ENCODE results near the gene KRTAP23-1. TPM values are rescaled to one million over a fixed set of nuclear protein-coding genes. Genes with fewer than 3 reads are reported as not detected.

The KRTAP23-1 gene, protein sequence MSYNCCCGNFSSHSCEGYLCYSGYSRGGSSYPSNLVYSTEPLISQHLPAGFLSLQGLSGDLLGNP
- total RNA-seq (2022; extraction: Qiagen RNA extraction), result not detected in 5 replicates

DNA sequence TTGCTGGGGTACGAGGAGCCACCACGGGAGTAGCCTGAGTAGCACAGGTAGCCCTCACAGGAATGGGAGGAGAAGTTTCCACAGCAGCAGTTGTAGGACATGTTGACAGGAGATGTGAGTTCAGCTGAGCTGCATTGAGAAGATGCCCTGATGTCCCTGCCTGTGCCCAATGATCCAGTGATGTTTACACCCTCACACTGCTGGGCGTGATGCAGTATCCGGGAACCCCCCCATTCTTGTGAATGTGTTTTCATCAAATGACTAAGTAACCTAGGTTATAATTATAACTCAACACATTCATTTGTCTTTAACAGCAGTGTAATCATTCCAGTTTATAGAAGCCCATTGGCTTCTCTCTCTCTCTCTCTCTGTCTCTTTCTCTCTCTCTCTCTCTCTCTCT, at the start of gene KRTAP23-1:
Gene KRTAP23-1, minus strand, starts transcription at position 101 of the 400 bp plus-strand sequence. Its CDS starts 0 bp downstream, at position 101.

DNA sequence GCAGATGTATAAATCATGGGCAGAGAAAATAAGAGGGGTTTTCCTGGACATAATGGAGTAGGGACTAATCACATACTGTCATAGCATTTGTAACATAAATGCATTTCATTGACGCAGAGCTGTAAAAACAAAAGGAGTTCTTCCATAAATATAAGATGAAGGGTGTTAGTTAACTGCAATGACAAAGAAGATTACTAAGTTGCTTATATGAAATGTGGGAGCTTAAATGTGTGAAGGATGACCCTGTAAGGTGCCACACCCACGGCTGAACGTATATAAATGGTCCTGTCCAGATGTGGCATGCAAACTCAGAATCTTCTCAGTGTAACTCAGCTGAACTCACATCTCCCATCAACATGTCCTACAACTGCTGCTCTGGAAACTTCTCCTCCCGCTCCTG, 47.3 kb upstream of the KRTAP23-1 start, which contains the start of gene KRTAP13-1:
Gene KRTAP13-1, plus strand, starts transcription at position 301 of the 400 bp plus-strand sequence. Its CDS starts 56 bp downstream, at position 357.

DNA sequence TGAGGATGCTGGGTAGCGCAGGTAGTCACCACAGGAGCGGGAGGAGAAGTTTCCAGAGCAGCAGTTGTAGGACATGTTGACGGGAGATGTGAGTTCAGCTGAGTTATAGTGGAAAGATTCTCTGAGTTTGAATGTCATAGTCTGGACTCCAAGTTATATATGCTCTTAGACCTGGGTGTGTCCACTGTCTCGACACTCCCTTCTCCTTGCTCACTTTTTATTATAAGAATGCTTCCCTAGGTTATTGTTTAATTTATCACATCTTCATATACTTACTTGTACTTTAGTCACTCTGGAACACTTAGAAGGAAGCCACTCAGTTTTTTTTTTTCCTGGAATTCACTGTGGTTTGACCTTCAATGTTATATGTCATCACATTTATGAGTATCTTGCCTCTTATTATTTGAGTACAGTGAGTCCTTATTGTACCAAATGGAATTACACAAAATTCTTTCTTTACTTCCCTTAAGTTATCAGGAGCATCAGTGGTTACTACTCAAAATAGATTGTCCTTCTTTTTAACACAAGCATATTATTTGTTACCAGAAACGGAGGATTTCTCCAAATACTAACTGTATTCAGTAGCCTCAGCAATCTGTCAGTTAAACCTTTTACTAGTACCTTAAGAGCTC, 23.8 kb upstream of the KRTAP23-1 start, which contains the start of gene KRTAP13-2:
Gene KRTAP13-2, minus strand, starts transcription at position 133 of the 632 bp plus-strand sequence. Its CDS starts 58 bp downstream, at position 75.

DNA sequence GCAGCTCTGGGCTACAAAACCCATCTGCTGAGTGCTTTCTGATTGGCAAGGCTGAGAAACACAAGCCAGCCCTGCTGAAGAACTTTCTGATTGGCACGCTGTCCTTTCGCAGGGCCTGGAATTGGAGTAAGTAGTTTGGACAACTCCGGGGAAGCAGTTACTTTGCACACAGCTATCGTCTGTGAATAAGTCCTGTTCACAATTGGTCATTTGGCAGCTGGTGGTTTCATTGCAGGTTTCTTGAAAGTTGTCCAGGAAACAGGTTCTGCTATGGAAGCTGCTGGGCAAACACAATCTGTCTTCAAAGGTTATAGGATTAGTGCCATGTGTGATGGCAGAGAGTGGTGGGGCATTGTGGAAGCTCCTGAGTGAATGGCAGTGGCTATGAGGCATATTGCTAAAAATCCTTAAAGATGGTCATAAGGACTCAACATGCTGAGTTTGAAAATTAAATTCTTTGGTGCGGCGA, 11.1 kb downstream of the KRTAP23-1 start, which contains the start of gene KRTAP27-1:
Gene KRTAP27-1, minus strand, starts transcription at position 419 of the 469 bp plus-strand sequence. Its CDS starts 26 bp downstream, at position 393.

DNA sequence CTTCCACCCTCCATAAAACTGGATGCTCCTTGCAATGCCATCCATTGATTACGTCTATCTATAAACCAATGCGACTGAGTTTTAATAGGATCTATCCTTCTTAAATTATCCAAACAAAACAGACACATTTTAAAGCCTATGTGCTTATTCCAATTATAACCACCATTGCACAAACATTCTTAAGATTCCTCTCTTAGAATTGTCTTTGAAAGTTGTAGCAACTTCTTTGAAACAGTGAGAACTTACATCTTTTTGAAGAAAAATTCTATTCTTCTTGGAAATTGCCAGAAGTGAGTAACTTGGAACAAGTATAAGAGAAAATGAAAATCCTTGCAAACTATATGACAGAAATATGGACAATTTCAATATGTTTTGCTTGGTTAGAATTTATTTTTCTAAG, 28.2 kb downstream of the KRTAP23-1 start, which contains the start of gene KRTAP26-1:
Gene KRTAP26-1, minus strand, starts transcription at position 101 of the 400 bp plus-strand sequence. CDS start 280 bp downstream, outside the sequence.

Other genes with a start within 250 kb of the KRTAP23-1 start
- not detected in 5 replicates for gene CLDN17, start 181.8 kb downstream of the KRTAP23-1 start, total RNA-seq (2022; extraction: Qiagen RNA extraction)
- gene CLDN8, start 132.5 kb downstream of the KRTAP23-1 start, total RNA-seq (2022; extraction: Qiagen RNA extraction), result not detected in 5 replicates
- gene KRTAP24-1, start 65.7 kb downstream of the KRTAP23-1 start, total RNA-seq (2022; extraction: Qiagen RNA extraction), result not detected in 5 replicates
- gene KRTAP25-1, start 59.1 kb downstream of the KRTAP23-1 start, total RNA-seq (2022; extraction: Qiagen RNA extraction), result not detected in 5 replicates
- not detected in 5 replicates for gene KRTAP26-1, start 28.3 kb downstream of the KRTAP23-1 start, total RNA-seq (2022; extraction: Qiagen RNA extraction)
- not detected in 5 replicates for gene KRTAP27-1, start 10.9 kb downstream of the KRTAP23-1 start, total RNA-seq (2022; extraction: Qiagen RNA extraction)
- gene KRTAP13-2, start 23.7 kb upstream of the KRTAP23-1 start, total RNA-seq (2022; extraction: Qiagen RNA extraction), result not detected in 5 replicates
- not detected in 5 replicates for gene KRTAP13-1, start 47.4 kb upstream of the KRTAP23-1 start, total RNA-seq (2022; extraction: Qiagen RNA extraction)
- gene KRTAP13-3, start 77.3 kb upstream of the KRTAP23-1 start, total RNA-seq (2022; extraction: Qiagen RNA extraction), result not detected in 5 replicates
- not detected in 5 replicates for gene KRTAP13-4, start 81.6 kb upstream of the KRTAP23-1 start, total RNA-seq (2022; extraction: Qiagen RNA extraction)
- gene KRTAP15-1, start 91.7 kb upstream of the KRTAP23-1 start, total RNA-seq (2022; extraction: Qiagen RNA extraction), result not detected in 5 replicates
- not detected in 5 replicates for gene KRTAP19-1, start 131.8 kb upstream of the KRTAP23-1 start, total RNA-seq (2022; extraction: Qiagen RNA extraction)
- gene KRTAP19-2, start 138.8 kb upstream of the KRTAP23-1 start, total RNA-seq (2022; extraction: Qiagen RNA extraction), result not detected in 5 replicates
- gene KRTAP19-3, start 143.4 kb upstream of the KRTAP23-1 start, total RNA-seq (2022; extraction: Qiagen RNA extraction), result not detected in 5 replicates
- not detected in 5 replicates for gene KRTAP19-4, start 148.6 kb upstream of the KRTAP23-1 start, total RNA-seq (2022; extraction: Qiagen RNA extraction)
- not detected in 5 replicates for gene KRTAP19-5, start 153.5 kb upstream of the KRTAP23-1 start, total RNA-seq (2022; extraction: Qiagen RNA extraction)
- not detected in 5 replicates for gene KRTAP19-6, start 193.3 kb upstream of the KRTAP23-1 start, total RNA-seq (2022; extraction: Qiagen RNA extraction)
- gene KRTAP19-7, start 212.7 kb upstream of the KRTAP23-1 start, total RNA-seq (2022; extraction: Qiagen RNA extraction), result not detected in 5 replicates
- gene KRTAP22-2, start 241.8 kb upstream of the KRTAP23-1 start, total RNA-seq (2022; extraction: Qiagen RNA extraction), result not detected in 5 replicates
- gene KRTAP6-3, start 243.8 kb upstream of the KRTAP23-1 start, total RNA-seq (2022; extraction: Qiagen RNA extraction), result not detected in 5 replicates

Data from A549 treated with CORT108297 at 1 μM for 4 hours (cell line).